ENCODE results near the gene MYBL2.
"Not testable (repeated sequence)": the region's sequence is repeated elsewhere in the genome, so short reads cannot be mapped to it uniquely, and the experiment has no call there.

The MYBL2 gene

GRCh38 chr20:43666376-43667328, at the start of gene MYBL2:
TSS of gene MYBL2 (plus strand) at chr20:43667114. CDS start at chr20:43667284, 170 bp downstream.
- peak; percentile 33 to 55 for DNase-seq (ENCODE audit: low read depth in 1 of 2, low spot score in 1 of 2)

DNA sequence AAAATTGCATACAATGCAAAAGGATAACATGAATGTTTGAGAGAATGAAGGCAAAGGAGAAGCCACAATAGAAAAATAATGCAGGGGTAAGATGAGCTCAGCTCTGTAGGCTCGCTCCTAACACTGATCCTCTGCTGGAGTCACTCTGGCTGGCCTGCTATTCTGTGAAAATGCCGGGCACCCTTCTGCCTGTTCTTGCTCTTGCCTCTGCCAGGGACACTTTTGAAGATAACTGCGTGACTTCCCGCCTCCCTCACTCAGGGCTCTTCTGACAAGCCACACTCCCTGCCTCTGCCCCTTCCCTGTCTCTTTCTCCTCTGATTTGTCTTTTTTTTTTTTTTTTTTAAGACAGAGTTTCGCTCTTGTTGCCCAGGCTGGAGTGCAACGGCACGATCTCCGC, 35.3 kb upstream of the MYBL2 start:
- DNase-seq (ENCODE audit: low read depth in 1 of 2, low spot score in 1 of 2): no peak

- no peak for DNase-seq (ENCODE audit: low read depth in 1 of 2, low spot score in 1 of 2)
Observed at GRCh38 chr20:43636429-43636828, 30.5 kb upstream of the MYBL2 start.

GRCh38 chr20:43642548-43642947, 24.4 kb upstream of the MYBL2 start:
- DNase-seq (ENCODE audit: low read depth in 1 of 2, low spot score in 1 of 2): no peak

DNA sequence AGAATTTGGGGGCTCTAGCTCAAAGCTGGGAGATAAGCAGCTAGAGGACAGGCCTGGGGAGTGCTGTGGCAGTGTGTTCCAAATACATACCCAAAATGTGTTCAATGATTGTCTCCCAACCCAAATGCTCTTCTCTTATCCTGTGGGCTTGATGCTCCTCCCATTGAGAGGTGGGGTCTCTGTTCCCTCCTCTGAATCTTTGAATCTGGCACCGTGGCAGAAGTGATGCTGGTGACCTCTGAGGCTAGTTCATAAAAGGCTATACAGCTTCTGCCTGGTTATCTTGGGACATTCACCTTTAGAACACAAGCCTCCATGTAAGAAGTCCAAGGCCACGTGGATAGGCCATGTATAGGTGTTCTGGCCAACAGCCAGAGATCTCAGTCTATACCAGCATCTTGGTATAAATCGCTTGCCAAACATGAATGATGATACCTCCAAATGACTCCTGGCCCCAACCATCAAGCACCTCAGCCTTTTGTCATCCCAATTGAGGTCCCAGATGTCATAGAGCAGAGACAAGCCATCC, 15.9 kb upstream of the MYBL2 start:
- DNase-seq (ENCODE audit: low read depth in 1 of 2, low spot score in 1 of 2): no peak

- DNase-seq (ENCODE audit: low read depth in 1 of 2, low spot score in 1 of 2): not testable (repeated sequence)
Observed at GRCh38 chr20:43651650-43652184, 15.2 kb upstream of the MYBL2 start.

DNA sequence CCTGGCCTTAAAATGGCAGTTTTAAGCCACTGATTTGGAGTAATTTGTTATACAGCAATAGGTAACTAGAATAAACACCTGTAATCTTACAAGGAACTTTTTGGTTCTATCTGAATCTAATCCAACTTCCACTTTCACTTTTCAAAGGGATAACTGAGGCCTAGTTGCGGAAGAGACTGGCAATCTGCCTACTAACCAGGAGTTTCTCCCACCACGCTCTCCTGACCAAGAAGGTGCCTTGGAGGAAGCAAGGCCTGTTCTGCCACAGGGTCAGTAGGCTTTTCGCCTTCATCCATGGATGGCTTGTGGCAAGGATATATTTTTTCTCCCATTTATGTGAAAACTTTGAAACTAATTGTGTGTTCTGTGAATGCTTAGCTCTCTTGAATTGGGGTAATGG, 12.9 kb upstream of the MYBL2 start:
- DNase-seq (ENCODE audit: low read depth in 1 of 2, low spot score in 1 of 2): no peak

- DNase-seq (ENCODE audit: low read depth in 1 of 2, low spot score in 1 of 2): not testable (repeated sequence)
Observed at GRCh38 chr20:43655176-43655575, 11.7 kb upstream of the MYBL2 start.

DNA sequence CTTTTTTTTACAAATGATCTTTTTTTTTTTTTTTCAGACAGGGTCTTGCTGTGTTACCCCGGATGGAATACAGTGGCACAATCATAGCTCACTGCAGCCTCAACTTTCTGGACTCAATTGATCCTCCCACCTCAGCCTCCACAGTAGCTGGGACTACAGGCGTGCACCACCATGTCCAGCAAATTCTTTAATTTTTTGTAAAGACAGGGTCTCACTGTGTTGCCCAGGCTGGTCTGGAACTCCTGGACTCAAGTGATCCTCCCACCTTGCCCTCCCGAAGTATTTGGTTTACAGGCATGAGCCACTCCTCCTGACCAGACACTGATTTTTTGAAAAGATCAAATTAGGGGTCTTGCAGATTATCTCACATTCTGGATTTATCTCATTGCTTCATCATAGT, 11.0 kb upstream of the MYBL2 start:
- DNase-seq (ENCODE audit: low read depth in 1 of 2, low spot score in 1 of 2): no peak

DNA sequence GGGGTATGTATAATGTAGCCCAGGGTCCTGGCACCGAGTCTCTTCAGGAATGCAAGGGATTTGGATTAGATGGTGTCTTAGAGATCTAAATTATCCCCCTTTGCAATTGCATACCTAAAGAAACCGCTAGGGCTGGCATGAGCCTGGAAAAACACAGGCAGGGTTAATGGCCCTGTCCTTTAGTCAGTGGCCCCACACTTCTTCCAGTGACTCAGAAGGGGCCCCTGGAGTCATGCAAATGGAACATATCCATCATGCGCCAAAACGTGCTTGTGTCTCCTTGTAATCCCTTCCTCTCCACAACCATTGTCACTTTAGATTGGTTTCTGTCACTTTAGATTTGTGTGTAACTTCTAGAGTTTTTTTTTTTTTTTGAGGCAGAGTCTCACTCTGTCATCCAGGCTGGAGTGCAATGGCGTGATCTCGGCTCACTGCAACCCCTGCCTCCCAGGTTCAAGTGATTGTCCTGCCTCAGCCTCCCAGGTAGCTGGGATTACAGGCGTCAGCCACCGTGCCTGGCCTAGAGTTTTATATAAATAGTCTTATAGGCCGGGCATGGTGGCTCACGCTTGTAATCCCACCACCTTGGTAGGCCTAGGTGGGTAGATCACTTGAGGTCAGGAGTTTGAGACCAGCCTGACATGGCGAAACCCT, 8.7 kb upstream of the MYBL2 start:
- DNase-seq (ENCODE audit: low read depth in 1 of 2, low spot score in 1 of 2): peak in 1 of 2 donors; percentile 15

DNA sequence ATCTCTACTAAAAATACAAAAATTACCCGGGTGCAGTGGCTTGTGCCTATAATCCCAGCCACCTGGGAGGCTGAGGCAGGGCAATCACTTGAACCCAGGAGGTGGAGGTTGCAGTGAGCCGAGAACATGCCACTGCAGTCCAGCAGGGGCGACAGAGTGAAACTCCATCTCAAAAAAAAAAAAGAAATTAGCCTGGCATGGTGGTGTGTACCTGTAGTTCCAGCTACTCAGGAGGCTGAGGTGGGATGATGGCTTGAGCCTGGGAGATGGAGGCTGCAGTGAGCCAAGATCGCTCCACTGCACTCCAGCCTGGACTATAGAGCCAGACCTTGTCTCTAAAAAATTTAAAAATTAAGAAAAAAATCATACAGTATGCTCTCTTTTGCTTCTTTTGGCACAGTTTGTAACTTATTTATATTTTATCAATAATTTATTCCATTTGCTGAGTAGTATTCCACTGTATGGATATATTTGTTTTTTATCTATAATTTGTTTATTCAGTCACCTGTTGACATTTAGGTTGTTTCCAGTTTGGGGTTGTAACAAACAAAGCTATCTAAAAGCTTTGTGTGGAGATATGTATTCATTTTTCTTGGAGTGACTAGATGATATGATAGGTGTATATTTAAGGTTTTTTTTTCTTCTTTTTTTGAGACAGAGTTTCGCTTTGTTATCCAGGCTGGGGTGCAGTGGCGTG, 8.0 kb upstream of the MYBL2 start:
- no peak for DNase-seq (ENCODE audit: low read depth in 1 of 2, low spot score in 1 of 2)

DNA sequence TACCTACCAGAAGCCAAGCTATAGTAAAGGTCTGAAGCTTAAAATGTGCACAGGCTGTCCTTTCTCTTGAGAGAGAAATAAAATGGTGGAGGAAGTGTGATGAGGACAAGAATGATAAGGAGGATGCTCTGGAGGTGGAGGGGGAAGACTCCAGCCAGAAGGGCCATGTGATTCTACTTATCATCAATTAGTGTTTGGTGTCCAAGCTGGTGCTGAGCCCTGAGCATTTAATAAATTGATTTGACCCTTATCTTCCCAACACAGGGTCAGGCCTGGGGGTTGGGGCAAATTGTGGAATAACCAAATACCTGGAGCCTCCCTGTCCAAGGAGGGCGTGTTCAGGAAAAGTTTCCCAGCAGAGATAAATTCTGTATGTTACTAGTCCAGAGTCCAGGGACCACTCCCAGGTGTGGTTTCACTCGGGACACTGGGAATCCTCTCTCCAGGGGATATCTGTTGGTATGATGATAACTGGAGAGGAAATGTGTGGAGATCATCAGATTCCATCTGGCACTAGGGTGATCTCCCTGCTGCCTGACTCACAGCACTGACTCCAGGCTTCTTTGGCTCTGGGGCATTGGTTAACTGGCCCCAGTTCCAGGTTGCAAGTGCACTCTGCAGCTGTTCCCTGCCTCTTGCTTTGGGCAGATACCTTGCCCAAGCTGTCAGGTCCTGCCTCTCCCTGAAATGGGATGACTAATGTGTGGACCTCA, 3.8 kb upstream of the MYBL2 start:
- DNase-seq (ENCODE audit: low read depth in 1 of 2, low spot score in 1 of 2): no peak

- no peak for DNase-seq (ENCODE audit: low read depth in 1 of 2, low spot score in 1 of 2)
Observed at GRCh38 chr20:43665466-43666176, 1.3 kb upstream of the MYBL2 start.

DNA sequence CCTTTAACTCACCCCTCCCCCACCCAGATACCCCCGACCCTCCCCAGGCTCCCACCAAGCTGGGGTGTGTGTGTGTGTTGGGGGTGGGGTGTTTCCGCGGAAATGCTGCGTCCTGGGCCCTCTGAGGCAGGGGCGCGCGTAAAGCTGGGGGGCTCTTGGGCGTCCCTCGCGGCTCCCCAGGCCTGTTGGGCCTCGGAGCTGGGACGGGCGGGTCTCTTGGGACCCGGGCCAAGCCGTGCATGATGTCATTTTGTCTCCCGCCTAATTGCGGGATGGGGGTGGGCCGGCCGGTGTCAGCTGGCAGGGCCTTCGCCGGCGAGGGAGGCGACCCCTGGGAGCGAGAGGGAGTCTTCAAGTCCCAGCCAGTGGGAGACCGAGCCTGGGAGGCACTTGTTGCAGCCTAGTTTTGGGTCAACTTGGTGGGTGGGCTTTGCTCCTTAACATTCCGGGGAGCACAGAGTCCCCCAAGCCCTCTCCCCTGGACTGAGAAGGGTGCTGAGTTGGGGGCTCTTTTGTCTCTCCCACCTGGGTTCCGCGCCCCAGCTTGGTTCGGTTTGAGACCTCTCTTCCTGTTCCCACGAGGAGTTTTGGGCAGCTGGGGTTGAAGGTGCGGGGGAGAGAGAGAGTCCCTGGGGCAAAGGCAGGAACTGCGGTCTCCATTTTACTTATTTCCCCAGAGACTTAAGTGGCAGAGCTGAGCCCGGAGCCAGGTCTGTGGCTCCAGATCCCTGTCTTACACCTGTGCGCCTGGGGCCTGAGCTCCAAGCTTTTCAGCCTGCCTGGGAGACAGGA, 623 bp downstream of the MYBL2 start:
- DNase-seq (ENCODE audit: low read depth in 1 of 2, low spot score in 1 of 2): no peak

DNA sequence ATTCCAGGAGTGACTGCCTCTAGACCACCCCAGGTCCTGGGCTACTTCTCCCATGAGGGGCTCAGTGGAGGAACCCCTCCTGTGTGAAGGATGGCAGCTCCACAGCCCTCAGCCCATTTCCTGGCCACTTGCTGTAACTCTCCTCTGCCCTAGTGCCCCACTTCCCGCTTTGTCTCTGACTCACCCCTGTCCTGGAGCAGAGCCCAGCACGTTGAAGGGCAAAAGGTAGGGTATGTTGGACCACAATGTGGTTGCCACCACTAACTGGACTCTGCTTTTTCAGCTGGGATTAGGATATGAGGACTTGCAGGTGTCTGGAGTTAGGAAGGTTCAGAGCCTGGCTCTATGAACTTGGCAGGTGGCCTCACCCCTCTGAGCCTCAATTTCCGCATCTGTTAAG, 2.4 kb downstream of the MYBL2 start:
- no peak for DNase-seq (ENCODE audit: low read depth in 1 of 2, low spot score in 1 of 2)

- no peak for DNase-seq (ENCODE audit: low read depth in 1 of 2, low spot score in 1 of 2)
Observed at GRCh38 chr20:43670423-43670822, 3.5 kb downstream of the MYBL2 start.

- no peak for DNase-seq (ENCODE audit: low read depth in 1 of 2, low spot score in 1 of 2)
Observed at GRCh38 chr20:43676368-43676767, 9.5 kb downstream of the MYBL2 start.

DNA sequence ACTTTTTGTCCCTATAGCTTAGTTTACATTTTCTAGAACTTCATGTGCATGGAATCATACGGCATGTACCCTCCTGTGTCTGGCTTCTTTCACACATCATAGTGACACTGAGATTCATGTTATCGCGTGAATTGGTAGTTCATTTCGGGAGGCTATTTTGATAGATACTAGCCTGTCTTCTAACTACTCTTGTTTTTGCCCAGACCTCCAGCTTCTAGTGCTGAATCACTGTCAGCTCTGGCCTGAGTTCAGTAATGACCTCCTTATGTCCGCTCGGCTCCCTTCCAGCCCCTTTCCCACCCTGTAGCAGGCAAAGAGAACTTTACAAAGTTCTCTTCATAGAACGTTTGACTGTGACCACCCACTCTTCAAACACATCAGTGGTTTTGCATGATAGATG, 14.1 kb downstream of the MYBL2 start:
- no peak for DNase-seq (ENCODE audit: low read depth in 1 of 2, low spot score in 1 of 2)

DNA sequence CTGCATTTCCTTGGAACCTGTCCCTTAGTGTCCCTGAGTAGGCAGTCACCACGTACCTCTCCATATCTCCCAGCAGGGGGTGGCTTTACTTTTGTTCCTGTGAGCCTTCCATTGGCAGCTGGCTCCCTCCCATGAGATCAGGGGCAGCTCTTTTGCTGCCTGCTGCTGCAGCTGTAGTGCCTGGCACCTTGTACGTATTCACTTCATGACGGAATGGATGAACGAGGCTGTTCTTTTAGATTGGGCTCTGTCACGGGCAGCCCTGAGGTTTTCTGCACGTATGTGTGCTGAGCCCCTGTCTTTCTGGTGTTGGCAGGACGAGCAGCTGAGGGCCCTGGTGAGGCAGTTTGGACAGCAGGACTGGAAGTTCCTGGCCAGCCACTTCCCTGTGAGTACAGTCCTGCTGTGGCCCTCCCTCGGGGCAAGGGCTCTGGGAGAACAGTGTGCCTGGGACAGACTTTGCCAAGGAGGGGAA, 14.6 kb downstream of the MYBL2 start:
- no peak for DNase-seq (ENCODE audit: low read depth in 1 of 2, low spot score in 1 of 2)

Data from activated T-helper 1 cell treated with anti-CD3 and anti-CD28 coated beads, Interleukin-2, amount 50 U/mL, for 16 hours (primary cell).